ENCODE measurements around the gene BCAS3. TPM values are rescaled to one million over a fixed set of nuclear protein-coding genes. Genes with fewer than 3 reads are reported as not detected.

BCAS3 gene
- total and polyA plus RNA-seq, 4 donors = 5.8 to 24.6 (median 10.1) TPM

DNA sequence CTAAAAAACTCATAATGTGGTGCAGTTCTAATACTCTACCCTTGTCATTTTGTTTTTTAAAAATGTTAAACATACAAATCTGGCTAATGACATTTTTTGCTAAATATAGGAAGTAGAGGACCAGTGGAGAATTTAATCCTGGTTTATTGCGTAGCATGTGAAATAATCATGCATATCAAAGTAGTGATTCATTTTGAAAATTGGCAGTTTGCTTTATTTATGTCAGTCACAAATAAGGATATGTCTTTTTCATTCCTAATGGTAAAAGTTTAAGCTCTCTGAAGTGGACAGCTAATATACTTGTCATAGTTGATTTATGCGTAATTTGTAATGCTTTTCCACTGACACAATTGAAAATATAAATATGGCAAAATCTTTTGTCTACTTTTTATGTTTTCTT is 224.2 kb downstream of the BCAS3 start (continued):
- TF ChIP-seq, protein P1, sequence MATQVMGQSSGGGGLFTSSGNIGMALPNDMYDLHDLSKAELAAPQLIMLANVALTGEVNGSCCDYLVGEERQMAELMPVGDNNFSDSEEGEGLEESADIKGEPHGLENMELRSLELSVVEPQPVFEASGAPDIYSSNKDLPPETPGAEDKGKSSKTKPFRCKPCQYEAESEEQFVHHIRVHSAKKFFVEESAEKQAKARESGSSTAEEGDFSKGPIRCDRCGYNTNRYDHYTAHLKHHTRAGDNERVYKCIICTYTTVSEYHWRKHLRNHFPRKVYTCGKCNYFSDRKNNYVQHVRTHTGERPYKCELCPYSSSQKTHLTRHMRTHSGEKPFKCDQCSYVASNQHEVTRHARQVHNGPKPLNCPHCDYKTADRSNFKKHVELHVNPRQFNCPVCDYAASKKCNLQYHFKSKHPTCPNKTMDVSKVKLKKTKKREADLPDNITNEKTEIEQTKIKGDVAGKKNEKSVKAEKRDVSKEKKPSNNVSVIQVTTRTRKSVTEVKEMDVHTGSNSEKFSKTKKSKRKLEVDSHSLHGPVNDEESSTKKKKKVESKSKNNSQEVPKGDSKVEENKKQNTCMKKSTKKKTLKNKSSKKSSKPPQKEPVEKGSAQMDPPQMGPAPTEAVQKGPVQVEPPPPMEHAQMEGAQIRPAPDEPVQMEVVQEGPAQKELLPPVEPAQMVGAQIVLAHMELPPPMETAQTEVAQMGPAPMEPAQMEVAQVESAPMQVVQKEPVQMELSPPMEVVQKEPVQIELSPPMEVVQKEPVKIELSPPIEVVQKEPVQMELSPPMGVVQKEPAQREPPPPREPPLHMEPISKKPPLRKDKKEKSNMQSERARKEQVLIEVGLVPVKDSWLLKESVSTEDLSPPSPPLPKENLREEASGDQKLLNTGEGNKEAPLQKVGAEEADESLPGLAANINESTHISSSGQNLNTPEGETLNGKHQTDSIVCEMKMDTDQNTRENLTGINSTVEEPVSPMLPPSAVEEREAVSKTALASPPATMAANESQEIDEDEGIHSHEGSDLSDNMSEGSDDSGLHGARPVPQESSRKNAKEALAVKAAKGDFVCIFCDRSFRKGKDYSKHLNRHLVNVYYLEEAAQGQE (IDR thresholded peaks at IDR 0.05) = no peak
- TF ChIP-seq FOXA2 (IDR thresholded peaks at IDR 0.05) = no peak
- no peak for TF ChIP-seq FOXA1 (IDR thresholded peaks at IDR 0.05)
- TF ChIP-seq SP1 (IDR thresholded peaks at IDR 0.05) = no peak
- TF ChIP-seq HNF4G (IDR thresholded peaks at IDR 0.05) = no peak
- TF ChIP-seq RXRA (IDR thresholded peaks at IDR 0.05) = no peak
- TF ChIP-seq RAD21 (IDR thresholded peaks at IDR 0.05) = no peak
- no peak for TF ChIP-seq NR2F2 (IDR thresholded peaks at IDR 0.05)

DNA sequence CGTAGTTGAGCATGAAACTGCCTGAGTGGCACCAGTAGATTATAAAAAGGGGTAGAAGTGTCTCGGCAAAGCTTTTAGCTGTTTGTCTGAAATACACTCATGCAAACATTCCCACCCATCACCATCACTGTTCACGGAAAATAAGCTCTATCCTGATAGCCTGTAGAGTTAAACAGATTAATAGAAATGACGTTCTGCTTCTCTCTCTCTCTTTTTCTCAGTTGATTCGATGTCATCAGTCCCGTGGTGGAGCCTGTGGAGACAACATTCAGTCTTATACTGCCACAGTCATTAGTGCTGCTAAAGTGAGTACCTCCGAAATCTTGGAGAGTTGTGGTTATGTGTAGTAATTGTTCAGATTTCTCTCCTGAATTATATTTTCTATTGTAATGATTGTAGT is 224.7 kb downstream of the BCAS3 start:
- no peak overlapping the region for H3K4me3 ChIP-seq (ENCODE audit: low read depth in 1 of 3, low read length in 3 of 3)
- H3K27ac ChIP-seq (ENCODE audit: low read depth in 1 of 2, low read length in 2 of 2) = no peak overlapping the region
- WGBS = 86% methylated on average over 7 of the region's 7 CpGs
- H3K9ac ChIP-seq (ENCODE audit: low read depth in 1 of 2, low read length in 2 of 2) = no peak overlapping the region
- H3K27me3 ChIP-seq (ENCODE audit: control insufficient read depth in 4 of 4, insufficient read depth in 4 of 4, low read length in 3 of 4) = no peaks in the 10 kb centered on the region
- peaks cover 0 to 3% (median 0%) of the 10 kb centered on the region in 4 donors for H3K36me3 ChIP-seq (ENCODE audit: control insufficient read depth in 4 of 4, insufficient read depth in 3 of 4, low read depth in 1 of 4, low read length in 3 of 4)
- TF ChIP-seq EGR1 (IDR thresholded peaks at IDR 0.05; ENCODE audit: low read depth in 2 of 2) (no peak), GABPA (IDR thresholded peaks at IDR 0.05 in 1 of 2, conservative IDR thresholded peaks at IDR 0.05 in 1 of 2) (no peak), NR2F2 (IDR thresholded peaks at IDR 0.05) (no peak), YY1 (IDR thresholded peaks at IDR 0.05) (no peak), RAD21 (IDR thresholded peaks at IDR 0.05) (no peak), SP1 (IDR thresholded peaks at IDR 0.05) (no peak), FOXA1 (IDR thresholded peaks at IDR 0.05) (no peak), HNF4G (IDR thresholded peaks at IDR 0.05) (no peak), HNF4A (conservative IDR thresholded peaks at IDR 0.05) (no peak)
- TF ChIP-seq, protein P2, sequence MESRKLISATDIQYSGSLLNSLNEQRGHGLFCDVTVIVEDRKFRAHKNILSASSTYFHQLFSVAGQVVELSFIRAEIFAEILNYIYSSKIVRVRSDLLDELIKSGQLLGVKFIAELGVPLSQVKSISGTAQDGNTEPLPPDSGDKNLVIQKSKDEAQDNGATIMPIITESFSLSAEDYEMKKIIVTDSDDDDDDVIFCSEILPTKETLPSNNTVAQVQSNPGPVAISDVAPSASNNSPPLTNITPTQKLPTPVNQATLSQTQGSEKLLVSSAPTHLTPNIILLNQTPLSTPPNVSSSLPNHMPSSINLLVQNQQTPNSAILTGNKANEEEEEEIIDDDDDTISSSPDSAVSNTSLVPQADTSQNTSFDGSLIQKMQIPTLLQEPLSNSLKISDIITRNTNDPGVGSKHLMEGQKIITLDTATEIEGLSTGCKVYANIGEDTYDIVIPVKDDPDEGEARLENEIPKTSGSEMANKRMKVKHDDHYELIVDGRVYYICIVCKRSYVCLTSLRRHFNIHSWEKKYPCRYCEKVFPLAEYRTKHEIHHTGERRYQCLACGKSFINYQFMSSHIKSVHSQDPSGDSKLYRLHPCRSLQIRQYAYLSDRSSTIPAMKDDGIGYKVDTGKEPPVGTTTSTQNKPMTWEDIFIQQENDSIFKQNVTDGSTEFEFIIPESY (IDR thresholded peaks at IDR 0.05) = no peak
- no peaks in the 10 kb centered on the region for H3K9me3 ChIP-seq (ENCODE audit: control insufficient read depth in 4 of 4, low read length in 3 of 4)
- no peaks in the 10 kb centered on the region for H3K4me1 ChIP-seq (ENCODE audit: control insufficient read depth in 4 of 4, insufficient read depth in 4 of 4, low read length in 3 of 4)
- no peak for DNase-seq (ENCODE audit: low spot score)

GRCh38 chr17:60904582-60904981 is 226.9 kb downstream of the BCAS3 start:
- H3K27ac ChIP-seq (ENCODE audit: low read depth in 1 of 2, low read length in 2 of 2) = no peak overlapping the region

More at GRCh38 chr17:60904582-60904981, 226.9 kb downstream of the BCAS3 start:
- Histone ChIP-seq H3K36me3 (ENCODE audit: control insufficient read depth in 4 of 4, insufficient read depth in 3 of 4, low read depth in 1 of 4, low read length in 3 of 4) (peaks cover 0 to 3% (median 0%) of the 10 kb centered on the region in 4 donors), H3K4me1 (ENCODE audit: control insufficient read depth in 4 of 4, insufficient read depth in 4 of 4, low read length in 3 of 4) (no peaks in the 10 kb centered on the region), H3K27me3 (ENCODE audit: control insufficient read depth in 4 of 4, insufficient read depth in 4 of 4, low read length in 3 of 4) (no peaks in the 10 kb centered on the region), H3K9ac (ENCODE audit: low read depth in 1 of 2, low read length in 2 of 2) (no peak overlapping the region), H3K4me3 (ENCODE audit: low read depth in 1 of 3, low read length in 3 of 3) (no peak overlapping the region), H3K9me3 (ENCODE audit: control insufficient read depth in 4 of 4, low read length in 3 of 4) (no peaks in the 10 kb centered on the region)
- no peak for DNase-seq (ENCODE audit: low spot score)
- no peak for TF ChIP-seq RXRA (IDR thresholded peaks at IDR 0.05)
- no peak for TF ChIP-seq NR2F2 (IDR thresholded peaks at IDR 0.05)
- TF ChIP-seq JUND (IDR thresholded peaks at IDR 0.05) = no peak
- TF ChIP-seq GABPA (IDR thresholded peaks at IDR 0.05 in 1 of 2, conservative IDR thresholded peaks at IDR 0.05 in 1 of 2) = no peak
- TF ChIP-seq ATF3 (IDR thresholded peaks at IDR 0.05) = no peak
- TF ChIP-seq, protein P2 (IDR thresholded peaks at IDR 0.05) = no peak
- no peak for TF ChIP-seq FOXA1 (IDR thresholded peaks at IDR 0.05)
- no peak for TF ChIP-seq HNF4A (conservative IDR thresholded peaks at IDR 0.05)
- TF ChIP-seq CTCF (IDR thresholded peaks at IDR 0.05; ENCODE audit: low read depth, low read length, missing input control) = no peak
- no peak for TF ChIP-seq FOXA2 (IDR thresholded peaks at IDR 0.05)
- 92% methylated on average over 2 of the region's 2 CpGs for WGBS
